Adrenal gland (tissue), 12 donors: Measurements from ENCODE around the gene RNLS. TPM values are rescaled to one million over a fixed set of nuclear protein-coding genes. Genes with fewer than 3 reads are reported as not detected.
"Not testable (repeated sequence)": the region's sequence is repeated elsewhere in the genome, so short reads cannot be mapped to it uniquely, and the experiment has no call there.

Source experiments
- DNase-seq, 7 donors: peaks; one replicate each; pipeline ENCODE4 v3.0.0-alpha.2; 2019 to 2020
- H3K27ac ChIP-seq, 5 donors: fragments of 200-600 bp; sonication (generic) in 4 of 5; 1 replicate in 3 of 5; 2 replicates in 2 of 5; pipeline versions ENCODE4 v1.5.1 to v1.8.0; 2016 to 2020; ENCODE audit warnings: mild to moderate bottlenecking in 1 of 5
- H3K27me3 ChIP-seq: fragments of 200-600 bp; 2 replicates; pipeline ENCODE4 v1.8.0; 2021
- H3K36me3 ChIP-seq, 2 donors: fragments of 200-600 bp; replicated peaks in 1 of 2; 1 replicate in 1 of 2; 2 replicates in 1 of 2; pipeline versions ENCODE4 v1.5.1 to v1.8.0; 2018 to 2022
- H3K4me1 ChIP-seq, 2 donors: fragments of 200-600 bp; replicated peaks in 1 of 2; 1 replicate in 1 of 2; 2 replicates in 1 of 2; pipeline versions ENCODE4 v1.5.1 to v1.8.0; 2018 to 2021
- H3K4me3 ChIP-seq, 4 donors: fragments of 200-600 bp; sonication (generic) in 3 of 4; one replicate each; pipeline ENCODE4 v1.5.1; 2016 to 2018
- H3K9me3 ChIP-seq, 3 donors: fragments of 200-600 bp; sonication (generic) in 1 of 3; replicated peaks in 1 of 3; 1 replicate in 2 of 3; 2 replicates in 1 of 3; pipeline versions ENCODE4 v1.5.1 to v1.8.0; 2016 to 2021
- CTCF ChIP-seq, 6 experiments: fragments of 450-650 bp in 4 of 6; fragments of 200-600 bp in 2 of 6; sonication (generic) in 1 of 6; IDR thresholded peaks; 1 replicate in 5 of 6; 2 replicates in 1 of 6; pipeline versions ENCODE4 v1.5.1 to v1.8.0; 2016 to 2021; ENCODE audit warnings: antibody characterized with exemption in 6 of 6, mild to moderate bottlenecking in 2 of 6, moderate library complexity in 1 of 6
- POLR2A ChIP-seq, 2 donors: fragments of 450-650 bp; IDR thresholded peaks; one replicate each; pipeline ENCODE4 v1.6.1; 2017; ENCODE audit warnings: antibody characterized with exemption in 2 of 2, mild to moderate bottlenecking in 2 of 2, moderate library complexity in 1 of 2
- WGBS, 4 donors: extraction: QIAGEN DNeasy Blood & Tissue Kit in 2 of 4; methylation state at CpG; one replicate each; pipeline versions ENCODE4 v1.1.5 to v1.1.7; 2013 to 2017; 5-methylcytosine and 5-hydroxymethylcytosine counted together
- intact Hi-C, 2 donors: fragments of 100-400 bp; cut with DNase I; formaldehyde crosslinking; loops; one replicate each; pipeline versions ENCODE4 v1.14.1 to v1.15.0; 2022 to 2023
- polyA plus RNA-seq, 3 donors: library from polyadenylated mRNA; stranded (reverse); fragments of 200-250 nt in 2 of 3; fragments of 350-450 nt in 1 of 3; fragmentation: Illumina TruSeq in 1 of 3; extraction: RNeasy Lipid Tissue Mini Kit (QIAGEN cat#74804) in 1 of 3; gene quantifications; one replicate each; pipeline ENCODE4 v1.2.3, GENCODE V29; 2013 to 2014
- total RNA-seq, 9 donors: library from RNA; depleted of rRNA in 4 of 9; stranded (reverse); fragments of >200 nt in 4 of 9; fragments of 120-200 nt in 1 of 9; fragmentation: NEBNext Ultra II Directional in 1 of 9; extraction: Animal tissue kit (Norgen Biotek cat#: 25700) in 1 of 9; gene quantifications; one replicate each; pipeline versions ENCODE4 v1.1.0 to v1.2.4, GENCODE V29; 2013 to 2023
- donor health status: healthy with polysubstance abuse.
- donor health status: Bipolar disorder and iron deficiency.
- donor health status: DM: yes; HTN: yes; CAD: no.
- donor health status: DM: no; HTN: no; CAD: no.
- donor health status: DM: no; HTN: no; CAD: no.
- donor health status: DM: yes; HTN: yes; CAD: no.

Gene RNLS
- total and polyA plus RNA-seq, 12 donors, result 7.2 to 51.3 (median 27.9) TPM

GRCh38 chr10:88361494-88361893, 221.6 kb downstream of the RNLS start:
- DNase-seq, result no peak
- intact Hi-C loops, result no loop called here
- Histone ChIP-seq H3K36me3 (no peaks in the 10 kb centered on the region), H3K9me3 (no peaks in the 10 kb centered on the region), H3K27me3 (no peaks in the 10 kb centered on the region), H3K27ac (no peak overlapping the region), H3K4me1 (no peaks in the 10 kb centered on the region), H3K4me3 (no peak overlapping the region)
- TF ChIP-seq POLR2A (IDR thresholded peaks at IDR 0.05) (no peak), CTCF (IDR thresholded peaks at IDR 0.05) (no peak)
- 89 to 96% (median 93%) methylated on average over 2 of the region's 2 CpGs for WGBS, 4 donors

- DNase-seq, H3K27me3 ChIP-seq, H3K36me3 ChIP-seq, intact Hi-C loops, H3K9me3 ChIP-seq, H3K4me3 ChIP-seq, H3K27ac ChIP-seq, H3K4me1 ChIP-seq: not testable (repeated sequence)
- WGBS, 4 donors, result 88 to 96% (median 92%) methylated on average over 10 to 12 of the region's 12 CpGs
Observed at GRCh38 chr10:88355750-88356149, 227.4 kb downstream of the RNLS start.

GRCh38 chr10:88347597-88348304, 235.4 kb downstream of the RNLS start:
- no peaks in the 10 kb centered on the region for H3K36me3 ChIP-seq
- H3K9me3 ChIP-seq, result no peaks in the 10 kb centered on the region
- no peaks in the 10 kb centered on the region for H3K27me3 ChIP-seq
- H3K4me1 ChIP-seq, result peaks cover 11 to 34% of the 10 kb centered on the region in 2 donors
- 77 to 90% (median 82%) methylated on average over 3 of the region's 3 CpGs for WGBS, 4 donors
- no peak for DNase-seq
- H3K4me3 ChIP-seq, result no peak overlapping the region
- H3K27ac ChIP-seq, result no peak overlapping the region
- intact Hi-C loops, result no loop called here
- TF ChIP-seq CTCF (IDR thresholded peaks at IDR 0.05), result no peak
- TF ChIP-seq POLR2A (IDR thresholded peaks at IDR 0.05), result no peak

GRCh38 chr10:88347022-88347421, 236.1 kb downstream of the RNLS start:
- Histone ChIP-seq H3K9me3 (no peaks in the 10 kb centered on the region), H3K27me3 (no peaks in the 10 kb centered on the region), H3K4me1 (peaks cover 11 to 34% of the 10 kb centered on the region in 2 donors), H3K27ac (peak overlapping the region in 2 of 5 donors; percentile 14 to 40), H3K4me3 (no peak overlapping the region), H3K36me3 (no peaks in the 10 kb centered on the region)
- TF ChIP-seq POLR2A (IDR thresholded peaks at IDR 0.05) (no peak), CTCF (IDR thresholded peaks at IDR 0.05) (no peak)
- DNase-seq, result no peak
- intact Hi-C loops, result no loop called here
- WGBS, 4 donors, result 76 to 87% (median 83%) methylated on average over 2 of the region's 2 CpGs
